ENCODE measurements around the gene FAIM2.
A peak's percentile ranks its signal among the peaks of the same experiment; 100 is the strongest.

Gene FAIM2

GRCh38 chr12:49946497-49946896 is 42.8 kb upstream of the FAIM2 start:
- Histone ChIP-seq H3K36me3 (ENCODE audit: control insufficient read depth in 5 of 5, insufficient read depth in 5 of 5, low read length in 5 of 5) (no peaks in the 10 kb centered on the region), H3K4me1 (ENCODE audit: control insufficient read depth in 5 of 5, insufficient read depth in 5 of 5, low read length in 5 of 5) (peaks cover 0 to 22% (median 17%) of the 10 kb centered on the region in 5 donors), H3K9me3 (ENCODE audit: control insufficient read depth in 5 of 5, low read length in 5 of 5) (no peaks in the 10 kb centered on the region), H3K4me3 (ENCODE audit: low read depth in 1 of 5, low read length in 5 of 5) (no peak overlapping the region), H3K27ac (ENCODE audit: low read depth, low read length) (no peak overlapping the region), H3K27me3 (ENCODE audit: control insufficient read depth in 5 of 5, insufficient read depth in 4 of 5, low read length in 5 of 5) (peaks cover 0 to 3% (median 0%) of the 10 kb centered on the region in 5 donors), H3K9ac (ENCODE audit: low read length in 5 of 5) (no peak overlapping the region)

GRCh38 chr12:49946086-49946485 is 42.4 kb upstream of the FAIM2 start:
- Histone ChIP-seq H3K9ac (ENCODE audit: low read length in 5 of 5) (peak overlapping the region in 2 of 5 donors; percentile 16 to 35), H3K4me1 (ENCODE audit: control insufficient read depth in 5 of 5, insufficient read depth in 5 of 5, low read length in 5 of 5) (peaks cover 0 to 18% (median 13%) of the 10 kb centered on the region in 5 donors), H3K36me3 (ENCODE audit: control insufficient read depth in 5 of 5, insufficient read depth in 5 of 5, low read length in 5 of 5) (no peaks in the 10 kb centered on the region), H3K27me3 (ENCODE audit: control insufficient read depth in 5 of 5, insufficient read depth in 4 of 5, low read length in 5 of 5) (peaks cover 0 to 3% (median 0%) of the 10 kb centered on the region in 5 donors), H3K27ac (ENCODE audit: low read depth, low read length) (no peak overlapping the region), H3K4me3 (ENCODE audit: low read depth in 1 of 5, low read length in 5 of 5) (no peak overlapping the region), H3K9me3 (ENCODE audit: control insufficient read depth in 5 of 5, low read length in 5 of 5) (no peaks in the 10 kb centered on the region)

GRCh38 chr12:49945394-49946080 is 41.8 kb upstream of the FAIM2 start:
- Histone ChIP-seq H3K9ac (ENCODE audit: low read length in 5 of 5) (peak overlapping the region in 2 of 5 donors; percentile 16 to 35), H3K27ac (ENCODE audit: low read depth, low read length) (no peak overlapping the region)

DNA sequence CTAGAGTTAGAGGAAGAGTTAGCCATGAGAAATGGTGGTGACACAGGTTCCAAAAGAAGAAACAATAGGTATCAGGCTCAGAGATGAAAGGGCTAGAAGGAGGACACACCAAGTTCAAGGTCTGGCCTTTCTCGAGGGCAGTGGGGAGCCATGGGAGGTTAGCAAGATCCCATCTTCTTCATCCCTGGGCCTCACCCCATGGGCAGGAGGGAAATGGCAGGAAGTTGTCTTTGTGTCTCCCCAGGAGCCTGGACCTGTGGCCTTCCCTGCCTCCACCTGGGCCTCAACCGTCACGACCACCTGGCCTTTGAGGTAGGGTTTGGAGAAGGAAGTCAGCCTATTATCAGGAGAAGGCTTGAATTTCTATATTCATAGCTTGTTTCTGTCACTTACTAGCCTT is 41.0 kb upstream of the FAIM2 start:
- peak overlapping the region in 1 of 5 donors; percentile 47 for H3K4me3 ChIP-seq (ENCODE audit: low read depth in 1 of 5, low read length in 5 of 5)
- H3K9ac ChIP-seq (ENCODE audit: low read length in 5 of 5) = no peak overlapping the region
- peaks cover 0 to 3% (median 0%) of the 10 kb centered on the region in 5 donors for H3K27me3 ChIP-seq (ENCODE audit: control insufficient read depth in 5 of 5, insufficient read depth in 4 of 5, low read length in 5 of 5)
- no peaks in the 10 kb centered on the region for H3K9me3 ChIP-seq (ENCODE audit: control insufficient read depth in 5 of 5, low read length in 5 of 5)
- peaks cover 0 to 10% (median 7%) of the 10 kb centered on the region in 5 donors for H3K4me1 ChIP-seq (ENCODE audit: control insufficient read depth in 5 of 5, insufficient read depth in 5 of 5, low read length in 5 of 5)
- H3K27ac ChIP-seq (ENCODE audit: low read depth, low read length) = no peak overlapping the region
- H3K36me3 ChIP-seq (ENCODE audit: control insufficient read depth in 5 of 5, insufficient read depth in 5 of 5, low read length in 5 of 5) = no peaks in the 10 kb centered on the region

More at GRCh38 chr12:49945394-49946080, 41.8 kb upstream of the FAIM2 start:
- Histone ChIP-seq H3K4me1 (ENCODE audit: control insufficient read depth in 5 of 5, insufficient read depth in 5 of 5, low read length in 5 of 5) (peaks cover 0 to 14% (median 8%) of the 10 kb centered on the region in 5 donors), H3K9me3 (ENCODE audit: control insufficient read depth in 5 of 5, low read length in 5 of 5) (no peaks in the 10 kb centered on the region), H3K27me3 (ENCODE audit: control insufficient read depth in 5 of 5, insufficient read depth in 4 of 5, low read length in 5 of 5) (peaks cover 0 to 3% (median 0%) of the 10 kb centered on the region in 5 donors), H3K4me3 (ENCODE audit: low read depth in 1 of 5, low read length in 5 of 5) (peak overlapping the region; percentile 25 to 51 (median 39)), H3K36me3 (ENCODE audit: control insufficient read depth in 5 of 5, insufficient read depth in 5 of 5, low read length in 5 of 5) (no peaks in the 10 kb centered on the region)

GRCh38 chr12:49944046-49944445 is 40.3 kb upstream of the FAIM2 start:
- H3K27ac ChIP-seq (ENCODE audit: low read depth, low read length) = no peak overlapping the region
- no peak overlapping the region for H3K4me3 ChIP-seq (ENCODE audit: low read depth in 1 of 5, low read length in 5 of 5)
- no peak overlapping the region for H3K9ac ChIP-seq (ENCODE audit: low read length in 5 of 5)
- H3K27me3 ChIP-seq (ENCODE audit: control insufficient read depth in 5 of 5, insufficient read depth in 4 of 5, low read length in 5 of 5) = peaks cover 0 to 3% (median 0%) of the 10 kb centered on the region in 5 donors
- peaks cover 0 to 10% (median 7%) of the 10 kb centered on the region in 5 donors for H3K4me1 ChIP-seq (ENCODE audit: control insufficient read depth in 5 of 5, insufficient read depth in 5 of 5, low read length in 5 of 5)
- H3K9me3 ChIP-seq (ENCODE audit: control insufficient read depth in 5 of 5, low read length in 5 of 5) = no peaks in the 10 kb centered on the region
- H3K36me3 ChIP-seq (ENCODE audit: control insufficient read depth in 5 of 5, insufficient read depth in 5 of 5, low read length in 5 of 5) = no peaks in the 10 kb centered on the region

GRCh38 chr12:49943625-49943960 is 39.9 kb upstream of the FAIM2 start:
- Histone ChIP-seq H3K27ac (ENCODE audit: low read depth, low read length) (no peak overlapping the region), H3K4me1 (ENCODE audit: control insufficient read depth in 5 of 5, insufficient read depth in 5 of 5, low read length in 5 of 5) (peaks cover 0 to 9% (median 7%) of the 10 kb centered on the region in 5 donors), H3K36me3 (ENCODE audit: control insufficient read depth in 5 of 5, insufficient read depth in 5 of 5, low read length in 5 of 5) (no peaks in the 10 kb centered on the region), H3K27me3 (ENCODE audit: control insufficient read depth in 5 of 5, insufficient read depth in 4 of 5, low read length in 5 of 5) (peaks cover 0 to 3% (median 0%) of the 10 kb centered on the region in 5 donors), H3K9me3 (ENCODE audit: control insufficient read depth in 5 of 5, low read length in 5 of 5) (no peaks in the 10 kb centered on the region), H3K4me3 (ENCODE audit: low read depth in 1 of 5, low read length in 5 of 5) (no peak overlapping the region), H3K9ac (ENCODE audit: low read length in 5 of 5) (no peak overlapping the region)

GRCh38 chr12:49942921-49943624 is 39.4 kb upstream of the FAIM2 start:
- Histone ChIP-seq H3K4me1 (ENCODE audit: control insufficient read depth in 5 of 5, insufficient read depth in 5 of 5, low read length in 5 of 5) (peaks cover 0 to 8% (median 7%) of the 10 kb centered on the region in 5 donors), H3K9me3 (ENCODE audit: control insufficient read depth in 5 of 5, low read length in 5 of 5) (no peaks in the 10 kb centered on the region), H3K9ac (ENCODE audit: low read length in 5 of 5) (no peak overlapping the region), H3K27me3 (ENCODE audit: control insufficient read depth in 5 of 5, insufficient read depth in 4 of 5, low read length in 5 of 5) (peaks cover 0 to 3% (median 0%) of the 10 kb centered on the region in 5 donors), H3K36me3 (ENCODE audit: control insufficient read depth in 5 of 5, insufficient read depth in 5 of 5, low read length in 5 of 5) (no peaks in the 10 kb centered on the region), H3K27ac (ENCODE audit: low read depth, low read length) (no peak overlapping the region), H3K4me3 (ENCODE audit: low read depth in 1 of 5, low read length in 5 of 5) (no peak overlapping the region)

- H3K36me3 ChIP-seq (ENCODE audit: control insufficient read depth in 5 of 5, insufficient read depth in 5 of 5, low read length in 5 of 5) = no peaks in the 10 kb centered on the region
- H3K27ac ChIP-seq (ENCODE audit: low read depth, low read length) = no peak overlapping the region
- H3K4me1 ChIP-seq (ENCODE audit: control insufficient read depth in 5 of 5, insufficient read depth in 5 of 5, low read length in 5 of 5) = peaks cover 0 to 12% (median 7%) of the 10 kb centered on the region in 5 donors
- no peak overlapping the region for H3K9ac ChIP-seq (ENCODE audit: low read length in 5 of 5)
- H3K27me3 ChIP-seq (ENCODE audit: control insufficient read depth in 5 of 5, insufficient read depth in 4 of 5, low read length in 5 of 5) = peaks cover 0 to 3% (median 0%) of the 10 kb centered on the region in 5 donors
- no peak overlapping the region for H3K4me3 ChIP-seq (ENCODE audit: low read depth in 1 of 5, low read length in 5 of 5)
- no peaks in the 10 kb centered on the region for H3K9me3 ChIP-seq (ENCODE audit: control insufficient read depth in 5 of 5, low read length in 5 of 5)
Measured at GRCh38 chr12:49942512-49942893, 38.8 kb upstream of the FAIM2 start.

DNA sequence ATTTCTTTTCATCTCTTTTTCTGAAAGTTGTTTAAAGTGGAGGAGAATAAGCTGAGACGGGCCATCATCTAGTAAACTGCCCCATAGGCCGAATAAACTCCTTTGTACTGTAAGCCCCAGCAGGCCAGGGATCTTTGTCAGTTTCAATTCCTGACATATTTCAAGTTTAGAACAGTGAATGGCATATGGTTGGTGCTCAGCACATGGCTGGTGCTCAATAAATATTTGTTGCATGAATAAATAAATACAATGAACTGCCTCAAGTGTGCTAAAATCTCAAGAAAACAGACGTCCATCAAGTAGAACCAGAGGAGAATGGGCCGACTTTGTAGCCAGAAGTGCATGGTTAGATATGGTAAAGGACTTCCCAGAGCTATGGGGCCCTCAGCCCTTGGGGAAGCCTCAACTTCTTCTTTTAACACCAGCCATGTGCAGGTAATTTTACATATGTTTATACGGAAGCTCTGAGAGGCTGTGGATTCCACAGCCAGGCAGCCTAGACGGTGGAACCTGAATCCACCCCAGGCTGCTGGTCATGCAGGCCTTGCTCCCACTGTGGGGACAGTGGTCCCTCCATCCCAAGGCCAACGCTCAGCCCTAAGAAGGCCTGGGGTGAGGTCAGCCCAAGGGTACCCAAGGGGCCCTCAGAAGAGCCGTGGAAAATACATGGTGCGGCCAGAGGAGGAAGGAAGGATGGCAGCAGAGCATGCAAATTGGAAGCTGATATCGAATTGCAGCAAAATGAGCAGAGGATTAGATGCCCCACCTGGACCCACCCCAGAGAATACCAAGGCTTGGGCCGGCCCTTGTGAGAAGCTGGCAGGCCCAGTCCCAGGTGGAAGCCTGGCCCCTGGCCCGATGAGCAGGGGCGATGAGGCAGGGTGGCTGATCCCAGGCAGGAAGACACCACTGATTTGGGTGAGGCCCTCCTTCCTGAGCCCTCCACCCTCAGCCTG is 38.1 kb upstream of the FAIM2 start:
- peaks cover 0 to 12% (median 7%) of the 10 kb centered on the region in 5 donors for H3K4me1 ChIP-seq (ENCODE audit: control insufficient read depth in 5 of 5, insufficient read depth in 5 of 5, low read length in 5 of 5)
- no peak overlapping the region for H3K27ac ChIP-seq (ENCODE audit: low read depth, low read length)
- no peaks in the 10 kb centered on the region for H3K36me3 ChIP-seq (ENCODE audit: control insufficient read depth in 5 of 5, insufficient read depth in 5 of 5, low read length in 5 of 5)
- peaks cover 0 to 3% (median 0%) of the 10 kb centered on the region in 5 donors for H3K27me3 ChIP-seq (ENCODE audit: control insufficient read depth in 5 of 5, insufficient read depth in 4 of 5, low read length in 5 of 5)
- no peak overlapping the region for H3K9ac ChIP-seq (ENCODE audit: low read length in 5 of 5)
- H3K9me3 ChIP-seq (ENCODE audit: control insufficient read depth in 5 of 5, low read length in 5 of 5) = no peaks in the 10 kb centered on the region
- no peak overlapping the region for H3K4me3 ChIP-seq (ENCODE audit: low read depth in 1 of 5, low read length in 5 of 5)
